Thyroid gland (tissue), 4 donors: Measurements from ENCODE around the gene OGFRL1. TPM values are rescaled to one million over a fixed set of nuclear protein-coding genes. Genes with fewer than 3 reads are reported as not detected.

Source experiments
- DNase-seq, 2 donors: peaks; one replicate each; pipeline ENCODE4 v3.0.0-alpha.2; 2019
- H3K27ac ChIP-seq, 3 donors: fragments of 200-600 bp; sonication (generic); 1 replicate in 2 of 3; 2 replicates in 1 of 3; pipeline ENCODE4 v1.5.1; 2016 to 2019; ENCODE audit warnings: mild to moderate bottlenecking in 1 of 3, moderate library complexity in 1 of 3
- H3K27me3 ChIP-seq: fragments of 200-600 bp; sonication (generic); one replicate; pipeline ENCODE4 v1.5.1; 2019
- H3K36me3 ChIP-seq, 2 donors: fragments of 200-600 bp; sonication (generic); one replicate each; pipeline ENCODE4 v1.5.1; 2016 to 2019
- H3K4me1 ChIP-seq, 2 donors: fragments of 200-600 bp; sonication (generic); one replicate each; pipeline ENCODE4 v1.5.1; 2017 to 2019
- H3K4me3 ChIP-seq, 3 donors: fragments of 200-600 bp; sonication (generic); replicated peaks in 1 of 3; 1 replicate in 2 of 3; 2 replicates in 1 of 3; pipeline ENCODE4 v1.5.1; 2016; ENCODE audit warnings: mild to moderate bottlenecking in 1 of 3
- H3K9me3 ChIP-seq: fragments of 200-600 bp; sonication (generic); one replicate; pipeline ENCODE4 v1.5.1; 2017
- CTCF ChIP-seq, 6 experiments: fragments of 200-600 bp in 3 of 6; fragments of 450-650 bp in 3 of 6; sonication (generic) in 3 of 6; IDR thresholded peaks; one replicate each; pipeline ENCODE4 v1.5.1; 2016 to 2019; ENCODE audit warnings: antibody characterized with exemption in 6 of 6, mild to moderate bottlenecking in 2 of 6, inconsistent platforms in 1 of 6, moderate library complexity in 1 of 6
- POLR2A ChIP-seq, 2 donors: fragments of 450-650 bp; IDR thresholded peaks; one replicate each; pipeline ENCODE4 v1.6.1; 2017; ENCODE audit warnings: antibody characterized with exemption in 2 of 2, mild to moderate bottlenecking in 2 of 2, moderate library complexity in 1 of 2
- WGBS, 2 donors: methylation state at CpG; one replicate each; pipeline ENCODE4 v1.1.5; 2017; 5-methylcytosine and 5-hydroxymethylcytosine counted together
- intact Hi-C: fragments of 100-400 bp; cut with DNase I; formaldehyde crosslinking; loops from one replicate; pipeline ENCODE4 v1.15.1; 2023
- total RNA-seq, 4 donors: library from RNA; depleted of rRNA; stranded (reverse); fragments of >200 nt; gene quantifications; one replicate each; pipeline ENCODE4 v1.2.3, GENCODE V29; 2016

The OGFRL1 gene
- total RNA-seq, 4 donors from 2014 or later, result 12.1 to 27.3 (median 18.0) TPM

GRCh38 chr6:71345476-71346333, 57.1 kb downstream of the OGFRL1 start:
- 87 to 96% methylated on average over 5 of the region's 5 CpGs for WGBS, 2 donors
- no peak for DNase-seq
- no peak for TF ChIP-seq CTCF (IDR thresholded peaks at IDR 0.05)
- no peak for TF ChIP-seq POLR2A (IDR thresholded peaks at IDR 0.05)
- H3K27ac ChIP-seq, result no peak overlapping the region
- no peaks in the 10 kb centered on the region for H3K9me3 ChIP-seq
- intact Hi-C loops, result no loop called here
- peaks cover 0 to 5% of the 10 kb centered on the region in 2 donors for H3K4me1 ChIP-seq
- H3K27me3 ChIP-seq, result no peaks in the 10 kb centered on the region
- H3K36me3 ChIP-seq, result no peaks in the 10 kb centered on the region
- no peak overlapping the region for H3K4me3 ChIP-seq

DNA sequence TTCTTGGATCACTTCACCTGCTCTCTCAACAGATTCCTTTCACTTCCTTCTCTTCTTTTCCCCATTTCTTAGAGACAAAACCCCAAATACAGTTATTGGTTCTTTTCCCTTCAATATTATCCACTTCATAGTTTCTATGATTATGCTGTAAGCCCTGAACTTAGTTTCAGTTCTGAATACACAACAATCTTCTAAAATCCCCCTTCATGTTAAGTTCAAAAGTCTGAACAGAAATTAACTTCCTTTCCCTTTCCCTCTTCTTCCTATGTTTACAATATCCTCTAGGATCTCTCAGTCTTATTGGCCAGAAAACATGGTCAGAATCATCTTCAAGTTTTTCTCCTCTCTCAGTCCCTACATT, 57.7 kb downstream of the OGFRL1 start:
- Histone ChIP-seq H3K27ac (no peak overlapping the region), H3K27me3 (no peaks in the 10 kb centered on the region), H3K4me3 (no peak overlapping the region), H3K9me3 (no peaks in the 10 kb centered on the region), H3K36me3 (no peaks in the 10 kb centered on the region), H3K4me1 (peaks cover 0 to 7% of the 10 kb centered on the region in 2 donors)
- no peak for DNase-seq
- TF ChIP-seq POLR2A (IDR thresholded peaks at IDR 0.05) (no peak), CTCF (IDR thresholded peaks at IDR 0.05) (no peak)
- intact Hi-C loops, result no loop called here

DNA sequence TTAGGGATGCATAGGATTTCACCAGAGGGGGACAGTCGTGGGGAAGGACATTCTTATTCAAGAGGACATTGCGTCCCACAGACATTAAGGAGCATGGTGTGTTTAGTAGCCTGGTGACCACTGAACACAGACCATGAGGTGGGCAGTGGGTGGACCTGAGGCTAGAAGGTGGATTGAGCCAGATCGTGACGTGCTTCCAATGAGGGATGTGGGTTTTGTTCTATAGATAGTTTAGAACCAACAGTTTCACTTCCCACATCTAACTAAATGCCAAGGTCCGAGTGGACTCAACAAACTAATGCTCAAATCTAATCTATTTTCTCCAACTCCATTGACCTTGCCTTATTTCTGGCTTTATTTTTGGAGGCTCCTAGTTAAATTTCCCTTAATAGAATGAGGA, 58.5 kb downstream of the OGFRL1 start:
- Histone ChIP-seq H3K4me1 (peaks cover 0 to 7% of the 10 kb centered on the region in 2 donors), H3K36me3 (no peaks in the 10 kb centered on the region), H3K27me3 (no peaks in the 10 kb centered on the region), H3K4me3 (no peak overlapping the region), H3K27ac (no peak overlapping the region), H3K9me3 (no peaks in the 10 kb centered on the region)
- no peak for TF ChIP-seq CTCF (IDR thresholded peaks at IDR 0.05)
- TF ChIP-seq POLR2A (IDR thresholded peaks at IDR 0.05), result no peak
- intact Hi-C loops, result no loop called here
- DNase-seq, result no peak
- WGBS, 2 donors, result 83 to 92% methylated on average over 5 of the region's 5 CpGs

DNA sequence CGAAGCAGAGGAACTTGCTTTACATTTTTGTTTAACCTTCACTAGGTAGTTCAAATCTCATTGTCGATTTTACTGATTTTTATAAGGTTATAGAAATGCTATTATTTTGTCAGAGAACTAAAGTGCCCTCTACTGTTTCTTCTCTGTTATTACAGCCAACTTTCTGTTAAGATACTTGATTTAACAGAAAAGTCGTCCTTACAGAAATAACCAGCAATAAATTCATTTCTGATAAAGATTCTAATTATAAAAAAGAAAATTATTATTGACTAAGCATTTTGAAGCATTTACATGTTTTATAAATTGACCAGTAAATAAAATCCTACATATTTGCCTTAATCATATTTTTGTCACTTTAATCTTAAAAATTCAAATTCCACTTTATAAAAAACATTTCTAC, 60.8 kb downstream of the OGFRL1 start:
- H3K4me1 ChIP-seq, result peaks cover 0 to 7% of the 10 kb centered on the region in 2 donors
- peak overlapping the region in 1 of 3 donors; percentile 35 for H3K27ac ChIP-seq
- no peak for DNase-seq
- H3K9me3 ChIP-seq, result no peaks in the 10 kb centered on the region
- no peaks in the 10 kb centered on the region for H3K36me3 ChIP-seq
- WGBS, 2 donors, result 25 to 32% methylated on average over 3 of the region's 3 CpGs
- H3K27me3 ChIP-seq, result no peaks in the 10 kb centered on the region
- no peak overlapping the region for H3K4me3 ChIP-seq
- intact Hi-C loops, result no loop called here
- TF ChIP-seq POLR2A (IDR thresholded peaks at IDR 0.05), result no peak
- TF ChIP-seq CTCF (IDR thresholded peaks at IDR 0.05), result peak in 5 of 6 experiments; percentile 17 to 63 (median 52)

DNA sequence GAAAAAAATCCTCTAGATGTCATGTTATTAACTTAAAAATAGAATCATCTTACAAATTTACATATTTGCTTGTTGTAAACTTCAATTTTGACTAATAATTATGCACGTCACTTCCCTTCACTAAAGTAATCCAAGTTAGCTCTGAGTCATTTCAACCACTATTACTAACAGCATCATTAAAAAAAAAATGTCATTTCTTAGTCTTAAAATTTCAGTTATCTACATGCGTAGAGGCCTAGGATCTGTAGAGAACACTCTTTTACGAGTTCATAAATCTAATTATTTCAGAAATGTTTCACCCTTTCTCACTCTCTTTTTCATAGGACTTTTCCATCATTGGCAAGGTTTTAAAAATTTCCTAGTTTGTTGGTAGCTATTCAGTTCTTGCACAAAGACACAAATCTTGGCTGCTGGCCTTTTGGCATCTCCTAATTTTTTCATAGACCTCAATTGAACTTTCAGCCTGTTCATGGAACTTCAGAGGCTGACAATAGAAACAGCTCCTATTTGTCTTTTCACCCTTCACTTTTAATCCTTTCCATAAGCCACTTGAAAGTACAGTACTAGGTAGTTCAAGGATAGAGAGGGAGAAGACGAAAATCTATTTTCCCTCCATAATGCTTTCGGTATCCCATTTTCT, 61.5 kb downstream of the OGFRL1 start:
- H3K4me3 ChIP-seq, result no peak overlapping the region
- H3K27ac ChIP-seq, result peak overlapping the region in 2 of 3 donors; percentile 32 to 35
- H3K27me3 ChIP-seq, result no peaks in the 10 kb centered on the region
- no peaks in the 10 kb centered on the region for H3K9me3 ChIP-seq
- H3K36me3 ChIP-seq, result no peaks in the 10 kb centered on the region
- intact Hi-C loops, result no loop called here
- TF ChIP-seq CTCF (IDR thresholded peaks at IDR 0.05) (no peak), POLR2A (IDR thresholded peaks at IDR 0.05) (no peak)
- 69 to 80% methylated on average over 5 of the region's 5 CpGs for WGBS, 2 donors
- peaks cover 0 to 7% of the 10 kb centered on the region in 2 donors for H3K4me1 ChIP-seq
- DNase-seq, result peak in 1 of 2 donors; percentile 12
